Measurements from ENCODE around the gene IRF2BP2.
"Not testable (repeated sequence)": the region's sequence is repeated elsewhere in the genome, so short reads cannot be mapped to it uniquely, and the experiment has no call there.

The IRF2BP2 gene

DNA sequence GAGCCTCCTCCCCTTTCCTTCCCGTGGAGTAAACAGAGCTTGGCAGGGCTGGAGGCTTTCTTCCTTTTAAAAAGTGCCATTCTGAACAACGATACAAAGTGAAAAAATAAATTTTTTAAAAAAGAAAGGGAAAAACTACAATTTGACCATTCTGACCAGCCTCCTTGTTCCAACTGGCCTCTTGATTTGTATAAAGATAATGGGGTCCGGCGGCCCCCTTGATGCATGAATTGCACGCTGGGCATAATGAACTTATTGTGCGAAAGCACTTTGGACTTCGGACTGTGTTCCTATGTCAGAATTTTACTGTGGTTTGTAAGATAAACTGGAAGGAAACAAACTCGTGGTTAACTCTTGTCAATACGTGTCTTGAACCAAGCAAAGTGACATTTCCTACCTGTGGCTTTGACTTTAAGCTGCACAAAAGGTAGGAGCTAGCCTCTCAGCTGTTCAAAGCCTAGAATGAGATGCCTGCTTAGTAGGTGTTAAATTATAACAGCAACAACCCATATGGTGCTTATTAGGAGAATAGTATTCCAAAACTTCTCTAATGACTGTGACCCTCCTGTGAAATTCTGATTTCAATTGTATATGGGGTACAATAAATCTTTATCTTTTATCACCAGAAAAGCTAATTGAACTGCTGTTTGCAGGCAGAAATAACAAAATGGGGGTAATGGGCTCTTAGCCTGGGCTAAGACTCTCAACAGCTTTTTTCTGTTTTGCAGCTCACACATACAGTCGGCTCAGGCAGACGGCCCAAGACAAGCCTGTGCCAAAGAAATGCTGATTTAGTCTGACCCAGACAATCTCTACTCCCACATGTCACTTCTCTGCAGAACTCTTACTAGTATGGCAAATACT lies 9.3 kb downstream of the IRF2BP2 start:
- peak; percentile 61 for DNase-seq (ENCODE audit: low spot score)

DNA sequence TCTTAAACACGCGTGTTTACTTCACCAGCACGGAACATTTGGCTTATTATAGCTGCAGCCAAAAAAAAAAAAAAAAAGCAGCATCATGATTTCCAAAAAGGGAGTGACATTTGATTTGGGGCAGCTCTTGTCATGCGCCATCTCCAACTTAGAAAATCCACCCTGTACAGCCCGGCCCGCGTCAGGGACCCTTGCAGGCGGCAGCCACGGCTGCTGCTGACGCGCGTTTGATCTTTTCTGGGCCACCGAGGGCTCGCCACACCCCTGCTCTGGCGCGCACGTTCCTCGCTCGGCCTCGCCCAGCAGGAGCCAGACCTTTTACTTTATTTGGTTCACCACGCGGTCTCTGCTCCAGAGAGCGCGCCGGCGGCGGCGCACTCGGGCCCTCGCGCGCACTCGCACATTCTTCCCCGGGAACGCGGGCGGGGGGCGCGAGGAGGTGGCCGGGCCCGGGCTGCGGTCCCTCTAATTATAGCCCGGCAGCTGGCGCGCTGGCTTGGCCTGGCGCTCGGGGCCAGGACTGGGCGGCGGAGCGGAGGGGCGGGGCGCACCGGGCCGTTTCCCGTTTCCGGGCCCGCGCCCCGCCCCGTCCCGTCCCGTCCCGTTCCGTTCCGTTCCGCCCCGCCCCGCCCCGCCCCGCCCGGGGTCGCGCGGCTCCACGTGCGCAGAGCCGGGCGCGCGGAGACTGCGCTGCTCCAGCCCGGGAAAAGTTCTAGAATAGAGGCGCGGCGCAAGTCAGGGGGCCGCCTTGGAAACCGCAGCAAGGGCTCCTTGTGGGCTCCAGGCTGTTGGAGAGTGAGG lies 10.2 kb downstream of the IRF2BP2 start:
- DNase-seq (ENCODE audit: low spot score), result peak; percentile 74

DNA sequence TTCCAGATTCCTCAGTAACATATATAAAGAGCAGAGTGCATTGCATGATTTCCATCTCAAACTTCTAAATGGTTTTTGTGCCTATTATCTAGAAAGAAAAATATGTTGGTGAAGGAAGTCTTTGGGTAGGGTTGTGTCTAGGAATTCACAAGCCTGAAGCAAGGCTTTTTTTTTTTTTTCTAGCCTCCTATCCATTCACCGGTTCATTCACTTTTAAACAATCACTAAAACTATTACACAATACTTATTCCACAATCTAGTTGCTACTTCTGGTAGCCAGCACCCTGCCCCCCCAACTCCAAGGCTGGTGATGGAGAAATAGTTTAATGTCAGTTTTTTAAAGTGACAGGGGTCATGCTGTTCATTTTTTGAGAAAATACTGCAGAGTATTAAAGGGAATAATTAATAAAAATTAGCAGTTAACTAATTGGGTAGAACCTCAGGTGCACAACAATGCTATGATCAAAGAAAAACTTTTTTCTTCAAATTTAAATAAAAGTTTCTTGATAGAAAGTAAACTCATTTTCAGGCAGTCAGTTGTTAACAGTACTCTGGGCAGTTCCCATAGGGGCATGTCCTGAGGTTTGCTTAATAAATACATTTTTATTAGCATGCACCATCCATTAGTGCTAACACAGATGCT lies 10.9 kb downstream of the IRF2BP2 start:
- no peak for DNase-seq (ENCODE audit: low spot score)

DNA sequence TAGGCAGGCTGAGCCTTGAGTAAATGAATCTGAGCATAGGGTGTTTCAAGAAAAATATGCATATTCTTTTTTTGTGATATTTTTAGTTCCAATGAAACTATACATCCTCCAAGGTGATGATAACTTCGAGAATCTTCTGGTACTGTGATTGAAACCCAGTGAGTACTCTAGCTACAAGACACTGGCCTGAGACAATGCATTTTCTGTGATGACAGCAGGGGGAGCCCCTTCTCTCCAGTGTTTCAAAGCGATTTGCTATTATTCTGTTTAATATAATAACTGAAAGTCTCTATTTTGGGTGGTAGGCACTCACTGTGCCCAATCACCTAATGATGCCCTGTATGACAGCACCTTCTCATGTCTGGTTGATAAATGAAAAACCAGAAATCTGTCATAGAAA lies 12.1 kb downstream of the IRF2BP2 start:
- peak; percentile 69 for DNase-seq (ENCODE audit: low spot score)

DNA sequence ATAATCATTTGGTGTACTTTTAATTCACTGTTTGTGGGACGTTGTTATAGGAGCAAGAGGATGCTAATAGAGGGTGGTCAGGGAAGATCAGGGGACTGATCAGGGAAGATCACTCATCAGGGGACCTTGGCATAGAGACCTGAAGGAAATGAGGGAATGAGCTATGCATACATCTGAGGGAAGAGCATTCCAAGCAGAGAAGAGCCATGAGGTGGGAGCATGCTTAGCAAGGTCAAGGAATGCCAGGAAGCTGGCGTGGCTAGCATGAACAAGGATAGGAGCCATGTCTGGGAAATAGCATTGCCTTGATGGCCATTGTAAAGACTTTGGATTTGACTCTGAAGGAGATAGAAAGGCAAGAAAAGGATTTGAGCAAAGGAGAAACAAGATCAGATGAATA lies 14.1 kb downstream of the IRF2BP2 start:
- no peak for DNase-seq (ENCODE audit: low spot score)

DNA sequence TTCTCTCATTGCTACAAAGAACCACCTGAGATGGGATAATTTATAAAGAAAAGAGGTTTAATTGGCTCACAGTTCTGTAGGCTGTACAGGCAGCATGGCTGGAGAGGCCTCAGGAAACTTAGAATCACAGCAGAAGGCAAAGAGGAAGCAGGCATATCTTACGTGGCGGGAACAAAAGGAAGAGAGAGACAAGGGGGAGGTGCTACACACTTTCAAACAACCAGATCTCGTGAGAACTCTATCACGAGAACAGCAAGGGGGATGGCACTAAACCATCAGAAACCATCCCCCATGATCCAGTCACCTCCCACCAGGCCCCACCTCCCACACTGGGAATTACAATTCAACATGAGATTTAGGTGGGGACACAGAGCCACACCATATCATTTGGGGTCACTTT lies 15.4 kb downstream of the IRF2BP2 start:
- DNase-seq (ENCODE audit: low spot score), result not testable (repeated sequence)

DNA sequence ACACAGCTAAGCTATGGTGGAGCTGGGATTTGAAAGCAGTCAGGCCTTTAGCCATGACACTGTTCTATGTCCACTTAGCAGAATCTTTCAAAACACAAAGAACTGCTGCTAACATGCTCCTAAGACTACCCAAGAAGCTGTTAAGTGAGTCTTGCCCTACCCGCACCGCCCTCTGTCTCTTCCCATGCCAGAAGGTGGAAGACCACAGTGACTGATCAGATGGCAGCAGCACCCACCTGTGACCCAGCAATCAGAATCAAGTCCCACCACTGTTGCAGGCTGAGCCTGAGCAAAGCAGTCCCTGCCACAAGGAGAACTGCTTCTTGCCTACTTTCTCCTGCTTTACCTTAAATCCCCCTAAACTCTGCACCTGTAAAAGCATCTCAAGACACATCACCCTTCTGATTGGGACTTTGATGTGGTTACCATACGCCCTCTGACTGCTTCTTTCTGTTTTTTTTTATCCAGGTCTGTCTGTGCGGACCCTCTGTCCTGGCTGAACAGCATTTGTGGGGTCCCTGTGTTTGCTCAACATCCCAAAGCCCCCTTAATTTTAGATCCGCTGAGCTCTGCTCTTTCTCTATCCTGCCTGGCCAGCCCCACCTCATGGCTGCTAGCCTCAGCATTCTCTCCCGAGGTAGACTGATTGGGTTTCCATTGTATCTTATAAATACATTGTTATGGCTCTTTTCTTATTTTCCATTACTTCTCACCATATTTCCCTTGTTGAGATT lies 16.0 kb downstream of the IRF2BP2 start:
- no peak for DNase-seq (ENCODE audit: low spot score)

DNA sequence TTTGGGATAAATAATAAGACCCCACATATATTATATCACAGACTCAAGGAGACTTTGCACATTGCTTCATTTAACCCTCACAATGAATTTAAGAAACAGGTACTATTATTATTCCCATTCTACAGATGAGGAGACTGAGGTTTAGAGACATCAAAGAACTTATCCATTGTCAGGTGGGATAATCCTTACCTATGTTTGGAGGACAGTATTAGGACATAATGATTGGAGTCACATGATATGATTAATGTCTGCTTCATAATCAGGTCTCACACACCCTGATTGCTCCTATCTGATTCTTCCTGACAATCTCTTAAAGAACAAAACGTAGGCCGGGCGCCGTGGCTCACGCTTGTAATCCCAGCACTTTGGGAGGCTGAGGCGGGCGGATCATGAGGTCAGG lies 16.9 kb downstream of the IRF2BP2 start:
- DNase-seq (ENCODE audit: low spot score), result no peak

DNA sequence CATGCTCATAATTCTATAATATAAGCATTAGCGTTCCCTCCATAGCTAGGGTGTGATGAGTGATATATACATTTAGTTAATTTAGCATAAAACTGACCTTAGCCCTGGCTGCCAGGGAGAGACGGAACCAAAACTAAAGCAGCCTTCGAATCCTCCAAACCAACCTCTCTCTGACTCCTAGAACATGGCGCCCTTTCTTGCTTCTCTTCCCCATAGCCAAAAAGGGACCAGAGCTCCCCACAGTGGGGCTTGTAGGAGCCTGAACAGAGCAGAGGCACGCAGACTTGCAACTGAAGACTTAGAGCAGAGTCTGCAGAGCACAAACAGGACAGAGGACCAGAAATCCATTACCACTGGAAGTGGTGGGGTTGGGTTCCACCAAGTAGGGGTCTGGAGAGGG lies 17.7 kb downstream of the IRF2BP2 start:
- DNase-seq (ENCODE audit: low spot score), result no peak

DNA sequence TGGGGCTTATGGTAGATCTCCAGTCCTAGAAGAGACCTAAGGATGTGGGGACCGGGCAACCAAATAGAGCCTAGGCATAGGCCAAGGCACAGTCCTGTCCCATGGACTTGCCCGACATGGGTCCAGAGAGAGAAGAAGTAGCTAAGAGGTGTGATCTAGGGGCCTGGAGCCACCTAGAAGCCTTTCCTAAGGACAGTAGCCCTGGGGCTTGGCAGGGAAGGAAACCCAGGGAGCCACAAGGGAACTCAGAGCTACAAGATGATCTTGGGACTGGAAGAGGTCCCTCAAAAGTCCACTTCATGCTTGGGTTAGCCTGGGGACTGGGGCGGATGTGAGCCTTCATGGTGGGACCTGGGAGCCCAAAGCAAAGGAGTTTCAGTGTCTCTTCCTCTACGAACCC lies 18.8 kb downstream of the IRF2BP2 start:
- no peak for DNase-seq (ENCODE audit: low spot score)

DNA sequence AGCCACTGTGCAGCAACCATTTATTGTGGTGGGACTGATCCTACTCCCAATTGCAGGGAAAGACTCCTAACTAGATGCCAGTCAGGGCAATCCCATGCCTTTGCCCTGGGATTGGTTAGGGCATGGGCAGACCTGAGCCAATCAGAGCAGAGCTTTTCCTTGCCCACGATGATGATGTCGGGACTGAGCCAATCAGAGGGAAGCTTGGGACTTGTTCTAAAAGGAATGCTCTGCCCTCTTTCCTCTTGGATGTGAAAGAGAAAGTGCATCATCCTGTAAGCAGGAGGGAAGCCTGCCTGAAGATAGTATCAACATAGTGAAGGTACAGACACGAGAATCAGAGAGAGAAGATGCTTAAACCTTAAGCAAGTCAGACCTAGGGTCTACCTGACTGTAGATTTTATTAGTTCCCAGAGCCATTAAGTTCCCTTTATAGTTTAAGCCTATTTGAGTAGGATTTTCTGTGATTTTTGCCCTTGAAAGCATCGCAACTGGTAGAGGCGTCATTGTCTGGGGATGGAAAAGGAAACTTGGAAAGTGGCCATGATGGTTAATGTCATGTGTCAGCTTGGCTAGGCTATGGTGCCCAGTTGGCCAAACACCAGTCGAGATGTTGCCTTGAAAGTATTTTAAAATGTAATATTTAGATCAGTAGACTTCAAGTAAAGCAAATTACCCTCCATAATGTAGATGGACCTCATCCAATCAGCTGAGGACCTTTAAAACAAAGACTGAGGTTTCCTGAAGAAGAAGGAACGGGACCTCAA lies 19.9 kb downstream of the IRF2BP2 start:
- DNase-seq (ENCODE audit: low spot score), result no peak

DNA sequence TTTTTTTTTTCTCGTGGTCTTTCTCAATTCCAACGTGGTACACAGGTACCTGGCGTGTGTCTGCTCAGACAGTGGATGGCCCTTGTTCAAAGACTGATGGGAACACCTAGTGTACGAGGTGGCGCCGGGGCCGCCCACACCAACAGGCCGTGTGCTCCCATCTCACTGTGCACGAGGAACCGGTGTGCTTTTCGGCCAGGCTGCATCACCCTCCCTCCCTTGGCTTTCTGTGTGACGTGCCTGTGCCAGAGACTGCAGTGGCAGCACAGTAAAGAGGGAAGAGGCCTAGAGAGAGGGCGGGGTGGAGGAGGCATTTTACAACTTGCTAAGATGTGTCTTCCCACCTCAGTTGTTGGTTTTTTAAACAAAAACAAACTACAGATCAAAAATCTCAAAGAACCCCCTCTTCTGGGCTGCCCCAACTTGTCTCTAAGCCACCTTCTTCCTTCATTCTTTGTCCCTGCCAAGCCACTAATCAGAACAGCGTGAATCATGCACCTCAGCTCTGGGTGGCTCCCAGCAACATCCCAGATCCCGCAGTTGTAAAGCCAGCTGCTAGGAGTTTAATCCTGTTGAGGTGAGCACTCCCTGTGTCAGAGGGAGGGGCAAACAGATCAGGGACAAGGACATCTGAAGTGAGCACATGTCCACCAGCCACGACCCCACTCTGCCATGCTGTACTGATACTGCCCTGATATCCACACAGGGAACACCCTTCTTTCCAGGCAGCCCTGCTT lies 20.7 kb downstream of the IRF2BP2 start:
- no peak for DNase-seq (ENCODE audit: low spot score)

DNA sequence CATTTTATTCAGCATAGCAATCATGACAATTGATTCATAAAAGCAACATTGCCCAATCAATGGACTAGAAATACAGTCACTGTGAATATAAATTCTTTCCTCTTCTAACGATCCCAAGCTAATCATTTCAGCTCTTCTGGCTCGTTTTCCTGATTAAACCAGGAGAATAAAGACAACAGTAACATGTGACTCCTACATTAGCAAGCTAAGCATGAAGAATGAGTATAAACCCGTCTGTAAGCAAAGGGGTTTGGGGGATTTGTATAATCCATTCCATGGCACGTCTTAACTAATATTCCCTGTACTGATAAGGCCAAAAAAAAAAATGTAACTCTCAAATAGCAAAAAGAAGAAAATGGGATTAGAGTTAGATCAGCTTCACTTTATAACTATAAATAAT lies 21.6 kb downstream of the IRF2BP2 start:
- DNase-seq (ENCODE audit: low spot score), result no peak

DNA sequence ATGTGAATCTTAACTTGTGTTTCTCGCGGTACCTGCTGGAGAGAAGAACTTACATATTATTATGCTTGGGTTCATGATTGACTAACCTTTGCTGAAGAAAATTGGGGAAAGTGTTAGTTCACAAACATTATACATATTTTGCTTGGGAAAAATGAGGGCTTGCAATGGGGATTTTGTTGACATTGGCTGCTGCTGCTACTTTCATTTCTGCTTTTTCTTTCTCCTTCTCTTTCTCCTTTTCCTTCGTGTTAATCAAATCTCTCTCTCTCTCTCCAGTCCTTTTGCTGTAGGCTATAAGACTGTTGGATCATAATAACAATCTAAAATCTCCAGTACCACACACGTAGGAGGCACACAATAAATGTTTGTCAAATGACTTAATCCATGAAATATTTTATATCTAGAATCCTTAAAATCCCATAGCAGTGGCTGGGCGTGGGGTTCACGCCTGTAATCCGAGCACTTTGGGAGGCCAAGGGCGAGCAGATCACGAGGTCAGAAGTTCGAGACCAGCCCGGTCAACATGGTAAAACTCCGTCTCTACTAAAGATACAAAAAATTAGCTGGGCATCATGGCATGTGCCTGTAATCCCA lies 23.0 kb downstream of the IRF2BP2 start:
- DNase-seq (ENCODE audit: low spot score), result no peak

DNA sequence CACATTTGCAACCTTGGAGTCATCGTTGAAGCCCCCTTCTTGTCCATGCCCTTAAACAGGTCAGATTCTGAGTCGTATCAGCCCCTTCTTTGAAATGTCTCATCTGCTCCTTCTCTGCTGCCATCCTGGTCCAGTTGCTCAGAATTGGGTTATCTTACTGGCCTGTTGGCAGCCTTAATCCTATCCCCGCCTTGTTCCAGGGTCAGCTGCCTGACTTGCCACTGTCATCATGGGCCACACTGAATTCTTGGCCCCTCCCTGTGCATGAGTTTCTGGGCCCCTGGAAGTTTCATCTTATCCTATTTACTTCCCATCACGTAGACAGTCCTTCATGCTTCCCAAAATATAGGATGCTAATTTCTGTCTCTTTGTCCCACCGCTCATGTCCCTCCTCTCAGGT lies 23.7 kb downstream of the IRF2BP2 start:
- DNase-seq (ENCODE audit: low spot score), result no peak

DNA sequence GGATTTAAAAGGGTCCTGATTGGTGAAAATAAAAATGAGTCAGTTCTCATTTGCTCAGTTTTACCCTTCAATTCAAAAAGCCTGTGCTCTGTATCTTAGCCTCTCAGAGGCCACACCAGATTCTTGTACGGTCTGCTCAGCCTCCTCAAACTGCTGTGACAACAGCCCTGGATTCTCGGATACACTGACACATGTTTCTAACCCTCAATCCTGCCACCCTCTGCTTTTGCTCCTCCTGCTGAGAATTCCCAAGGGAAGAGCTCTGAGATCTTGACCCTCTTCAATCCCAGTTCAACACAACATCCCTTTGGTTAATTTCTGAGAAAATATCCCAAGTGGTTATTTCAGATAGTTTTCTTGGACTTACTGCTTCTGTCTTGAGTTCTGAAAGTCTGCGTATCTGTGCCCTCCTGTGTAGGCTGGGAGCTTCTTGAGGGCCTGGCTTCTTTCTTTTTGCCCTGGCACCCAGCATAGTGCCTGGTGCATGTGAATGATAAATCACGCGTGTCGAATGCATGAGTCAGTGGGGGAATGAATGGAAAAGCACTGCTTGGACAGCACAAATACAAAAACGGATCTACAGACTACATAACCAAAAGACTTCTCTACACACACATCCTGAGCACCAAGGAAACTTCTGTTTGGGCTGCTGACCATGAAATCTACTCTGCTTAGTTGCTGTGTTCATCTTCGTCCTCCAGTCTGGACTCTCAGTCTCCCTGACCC lies 24.5 kb downstream of the IRF2BP2 start:
- no peak for DNase-seq (ENCODE audit: low spot score)

DNA sequence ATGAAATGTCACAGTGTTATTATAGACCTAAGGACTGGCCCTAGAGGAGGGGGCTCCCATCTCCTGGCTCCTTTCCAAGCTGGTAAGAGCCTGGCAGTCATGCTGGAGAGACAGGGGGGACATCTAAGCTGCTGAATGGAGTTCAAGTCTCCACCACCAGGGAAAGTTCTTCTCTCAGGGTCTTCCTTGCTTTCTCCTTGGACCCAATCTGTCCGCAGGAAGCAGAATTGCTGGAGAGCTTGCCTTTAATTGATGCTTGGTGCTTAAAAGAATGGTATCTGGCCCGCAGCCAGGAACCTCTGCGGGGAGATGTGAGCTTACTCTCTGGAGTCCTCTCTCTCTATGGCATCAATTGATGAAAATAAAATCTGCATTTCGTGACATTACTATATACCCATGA lies 25.1 kb downstream of the IRF2BP2 start:
- DNase-seq (ENCODE audit: low spot score), result no peak

DNA sequence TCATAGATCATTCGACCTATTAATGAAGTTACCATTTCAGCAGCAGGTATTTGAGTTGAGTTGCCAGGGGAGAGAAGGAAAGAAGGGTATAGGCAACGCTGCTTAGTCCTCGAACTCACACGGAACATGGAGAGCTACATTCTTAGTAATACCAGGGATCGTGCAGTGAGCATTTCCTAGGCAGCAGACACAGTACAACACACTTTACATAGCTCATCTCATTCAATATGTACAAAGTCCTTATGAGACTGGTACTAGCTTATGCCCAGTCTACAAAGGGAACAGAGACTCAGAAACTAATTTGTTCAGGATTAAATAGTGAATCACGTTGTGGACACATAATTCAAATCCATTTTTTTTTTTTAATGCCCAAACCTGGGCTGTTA lies 25.6 kb downstream of the IRF2BP2 start:
- no peak for DNase-seq (ENCODE audit: low spot score)

DNA sequence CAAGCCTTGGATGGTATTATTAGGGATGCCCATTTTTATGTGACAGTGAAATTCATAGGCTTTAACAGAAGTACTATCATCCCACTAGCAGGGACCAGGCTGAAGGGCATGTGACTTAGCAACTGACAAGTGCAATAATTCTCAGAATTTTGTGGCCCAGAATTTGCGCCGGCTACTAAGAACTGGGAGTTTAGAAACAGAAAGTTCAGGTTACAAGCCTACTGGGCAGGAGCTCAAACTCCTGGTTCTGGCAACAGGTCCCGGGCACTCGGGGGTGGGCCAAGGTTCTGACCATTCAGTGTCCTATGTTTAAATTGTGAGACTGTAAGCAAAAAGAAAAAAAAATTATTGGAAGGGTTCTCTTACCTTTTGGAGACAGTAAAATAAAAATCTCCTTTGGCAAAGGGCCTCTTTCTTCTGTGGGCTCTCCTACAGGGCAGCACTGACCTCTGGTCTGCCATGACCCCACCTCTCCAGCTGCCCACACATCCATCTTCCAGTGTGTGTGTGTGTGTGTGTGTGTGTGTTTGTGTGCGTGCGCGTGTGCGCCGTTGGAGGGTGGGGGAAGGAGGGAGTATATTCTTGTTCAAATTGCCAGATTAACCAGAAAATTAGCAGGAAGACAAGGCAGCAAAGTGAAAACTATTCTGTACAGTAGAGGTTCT lies 26.1 kb downstream of the IRF2BP2 start:
- DNase-seq (ENCODE audit: low spot score), result no peak

Data from activated CD4-positive, alpha-beta T cell treated with anti-CD3 and anti-CD28 coated beads, Interleukin-2, Interleukin-4, amounts not matched to agents 100 ng/mL and 50 ng/mL, durations not matched to agents 16 hours and 8 hours (primary cell).